NCI-H2196 treated with DMSO at 0.1 percent for 48 hours (cell line): Measurements from ENCODE around the gene TNFRSF12A.
A peak's percentile ranks its signal among the peaks of the same experiment; 100 is the strongest.

Source experiments
- DNase-seq: peaks from one replicate; lab custom pipeline; 2025; ENCODE audit not compliant: unreplicated experiment; lab: John Stamatoyannopoulos, UW

The TNFRSF12A gene, protein sequence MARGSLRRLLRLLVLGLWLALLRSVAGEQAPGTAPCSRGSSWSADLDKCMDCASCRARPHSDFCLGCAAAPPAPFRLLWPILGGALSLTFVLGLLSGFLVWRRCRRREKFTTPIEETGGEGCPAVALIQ

DNA sequence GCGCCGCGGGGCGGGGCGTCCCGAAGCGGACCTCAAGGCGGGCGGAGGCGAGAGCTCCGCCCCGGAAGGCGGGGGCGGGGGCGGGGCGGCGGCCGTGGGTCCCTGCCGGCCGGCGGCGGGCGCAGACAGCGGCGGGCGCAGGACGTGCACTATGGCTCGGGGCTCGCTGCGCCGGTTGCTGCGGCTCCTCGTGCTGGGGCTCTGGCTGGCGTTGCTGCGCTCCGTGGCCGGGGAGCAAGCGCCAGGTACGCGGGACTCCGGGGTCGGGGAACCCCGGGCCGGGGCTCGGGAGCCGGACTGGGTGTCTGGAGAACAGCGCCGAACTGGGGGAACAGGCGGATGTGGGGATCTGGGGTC lies at the start of gene TNFRSF12A:
TNFRSF12A (plus strand) TSS at position 122 of the 357 bp plus-strand sequence; CDS start at position 152, 30 bp downstream.
- DNase-seq: peak; percentile 47

DNA sequence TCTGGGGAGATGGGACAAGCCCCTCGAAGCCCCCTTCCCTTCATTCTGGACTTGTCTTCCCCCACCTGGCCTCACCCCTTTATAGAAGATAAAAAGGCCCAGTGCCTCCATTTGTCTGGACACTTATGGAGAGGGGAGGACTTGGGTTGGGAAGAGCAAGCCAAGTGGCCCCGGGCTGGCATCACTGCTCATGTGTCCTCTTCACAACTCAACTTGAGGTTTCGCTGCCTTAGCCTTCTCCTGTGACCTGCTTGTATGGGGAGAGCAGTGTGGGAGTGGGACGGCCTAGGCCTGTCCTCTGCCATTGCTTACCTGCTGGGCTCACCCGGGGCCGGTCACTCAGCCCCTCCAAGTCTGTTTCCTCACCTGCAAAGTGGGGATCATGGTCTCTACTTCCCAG lies 49.6 kb upstream of the TNFRSF12A start:
- no peak for DNase-seq

DNA sequence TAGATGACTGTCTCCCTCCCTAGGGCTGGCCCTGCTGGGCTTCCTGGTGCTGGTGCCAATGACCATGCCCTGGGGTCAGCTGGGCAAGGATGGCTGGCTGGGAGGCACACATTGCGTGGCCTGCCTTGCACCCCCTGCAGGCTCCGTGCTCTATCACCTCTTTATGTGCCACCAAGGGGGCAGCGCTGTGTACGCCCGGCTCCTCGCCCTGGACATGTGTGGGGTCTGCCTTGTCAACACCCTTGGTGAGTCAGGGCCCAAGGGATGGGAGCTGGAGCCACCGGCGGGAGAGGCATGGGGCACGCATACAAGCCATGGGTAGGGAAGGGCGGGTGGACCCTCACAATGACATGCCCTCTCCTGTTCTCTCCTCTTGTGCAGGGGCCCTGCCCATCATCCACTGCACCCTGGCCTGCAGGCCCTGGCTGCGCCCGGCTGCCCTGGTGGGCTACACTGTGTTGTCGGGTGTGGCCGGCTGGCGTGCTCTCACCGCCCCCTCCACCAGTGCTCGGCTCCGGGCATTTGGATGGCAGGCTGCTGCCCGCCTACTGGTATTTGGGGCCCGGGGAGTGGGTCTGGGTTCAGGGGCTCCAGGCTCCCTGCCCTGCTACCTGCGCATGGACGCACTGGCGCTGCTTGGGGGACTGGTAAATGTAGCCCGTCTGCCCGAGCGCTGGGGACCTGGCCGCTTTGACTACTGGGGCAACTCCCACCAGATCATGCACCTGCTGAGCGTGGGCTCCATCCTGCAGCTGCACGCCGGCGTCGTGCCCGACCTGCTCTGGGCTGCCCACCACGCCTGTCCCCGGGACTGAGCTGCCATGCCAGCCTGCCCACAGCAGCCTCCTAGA lies 48.8 kb upstream of the TNFRSF12A start:
- DNase-seq: no peak

DNA sequence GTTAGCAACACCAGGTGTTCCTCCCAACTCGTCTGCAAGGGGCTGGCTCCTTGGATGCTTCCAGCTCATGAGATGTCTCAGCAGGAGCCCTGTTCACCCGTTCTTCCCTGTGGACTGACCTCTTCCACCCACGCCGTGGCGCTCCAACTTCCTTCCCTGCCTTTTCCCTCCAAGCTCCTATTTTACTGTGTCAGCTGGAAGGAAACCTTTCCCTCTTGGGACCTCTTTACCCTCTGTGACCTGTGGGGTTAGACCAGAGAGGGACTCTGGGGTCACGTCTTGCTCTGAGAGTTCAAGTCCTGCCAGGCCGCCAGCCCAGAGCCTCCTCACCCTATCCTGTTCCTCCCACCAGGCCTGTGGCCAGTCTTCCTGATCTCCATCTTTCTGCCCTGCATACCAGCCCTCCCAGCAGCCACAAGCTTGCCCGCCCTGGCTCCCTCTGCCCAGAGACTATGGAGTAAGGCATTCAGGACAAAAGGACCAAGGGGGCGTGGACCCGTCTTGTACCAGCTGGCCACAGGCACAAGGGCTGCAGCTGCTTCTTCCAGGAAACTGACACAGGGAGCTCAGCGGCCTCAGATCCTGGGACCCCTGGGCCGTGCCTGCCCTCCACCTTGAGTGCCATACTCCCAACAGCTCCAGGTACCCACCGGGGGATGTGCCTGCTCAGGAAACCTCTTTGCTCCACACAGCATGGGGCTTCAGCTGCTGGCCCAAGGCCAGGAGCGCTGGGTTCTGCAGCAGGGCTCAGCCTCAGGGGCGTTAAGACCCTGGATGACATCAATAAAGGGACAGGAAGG lies 48.0 kb upstream of the TNFRSF12A start:
- DNase-seq: no peak

DNA sequence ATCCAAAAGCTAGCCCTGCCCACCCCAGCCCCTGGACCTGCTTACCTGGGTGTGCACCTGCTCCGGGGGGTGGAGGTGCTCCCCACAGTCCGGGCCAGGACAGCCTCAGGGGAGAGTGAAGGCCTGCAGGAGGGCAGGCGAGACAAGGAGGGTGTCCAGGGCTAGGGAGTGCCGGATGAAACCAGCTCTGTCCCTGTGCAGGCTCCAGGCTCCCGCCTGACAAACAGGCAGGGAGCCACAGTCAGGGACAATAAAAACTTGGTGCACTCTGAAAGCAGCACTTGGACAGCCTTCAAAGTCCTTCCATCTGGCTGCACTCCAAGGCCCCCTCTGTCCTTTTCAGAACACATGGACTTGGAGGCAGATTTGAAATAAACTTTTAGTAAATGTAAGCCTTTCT lies 47.1 kb upstream of the TNFRSF12A start:
- DNase-seq: no peak

DNA sequence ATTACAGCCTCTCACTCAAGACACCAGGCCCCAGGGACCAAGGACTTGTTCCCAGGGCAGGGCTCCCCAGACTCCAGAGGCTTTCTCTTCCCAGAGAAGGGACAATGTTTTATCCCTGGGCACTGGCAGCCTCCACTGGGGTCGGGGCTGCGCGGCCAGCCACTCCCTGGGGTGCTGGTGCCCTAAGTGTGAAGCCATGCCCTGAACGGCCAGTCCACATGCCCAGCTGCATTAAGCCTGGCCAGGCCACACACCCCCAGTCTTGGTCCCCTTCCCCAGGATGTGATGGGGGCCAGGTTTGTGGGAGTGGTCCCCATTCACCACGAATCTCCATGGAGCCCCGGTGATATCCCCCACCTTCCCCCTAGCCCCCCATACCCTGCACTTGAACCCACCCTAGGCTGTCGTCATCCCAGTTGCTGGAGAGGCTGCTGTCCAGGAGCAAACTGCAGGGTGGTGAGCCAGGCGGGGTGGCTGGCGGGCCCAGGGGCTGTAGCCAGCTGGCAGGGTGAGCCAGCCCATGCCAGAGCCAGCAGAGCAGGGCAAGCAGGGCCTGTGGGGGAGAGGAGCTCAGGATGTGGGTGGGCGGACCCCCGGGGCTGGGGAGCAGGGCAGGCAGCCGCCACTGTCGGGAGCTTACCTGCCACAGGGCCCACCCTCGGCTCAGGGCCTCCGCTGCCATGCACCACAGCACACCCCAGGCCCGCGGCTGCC lies 46.4 kb upstream of the TNFRSF12A start:
- DNase-seq: no peak

DNA sequence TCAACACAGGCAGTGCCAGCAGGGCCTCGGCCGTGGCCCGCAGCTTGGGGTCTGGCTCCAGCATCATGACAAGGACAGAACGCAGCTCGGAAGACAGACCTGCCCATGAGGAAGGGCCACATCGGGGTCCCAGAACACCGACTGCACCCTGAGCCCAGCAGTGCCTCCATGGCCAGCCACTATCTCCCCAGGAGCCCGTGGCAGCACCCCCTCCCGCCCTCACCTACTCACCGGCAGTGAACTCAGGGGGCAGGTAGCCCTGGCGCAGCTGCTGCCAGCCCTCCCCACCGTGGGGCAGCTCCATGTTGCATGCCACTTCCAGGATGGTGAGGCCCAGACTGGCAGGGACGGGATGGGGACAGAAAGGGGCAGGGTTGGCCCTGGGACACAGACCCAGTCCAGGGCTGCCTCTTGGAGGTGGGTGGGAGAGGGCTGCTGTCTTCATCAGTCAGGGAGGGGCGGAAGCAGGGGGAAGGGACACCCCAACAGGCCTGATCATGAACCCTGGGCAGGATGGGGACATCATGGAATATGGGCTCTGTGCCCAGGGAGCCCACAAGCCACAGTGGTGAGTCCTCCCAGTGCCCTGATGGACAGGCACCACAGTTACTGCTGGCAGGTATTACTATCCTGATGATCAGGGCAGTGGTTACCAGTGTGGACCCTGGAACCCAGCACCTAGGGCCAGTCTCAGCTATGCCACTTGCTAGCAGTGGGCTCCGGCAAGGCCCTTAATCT lies 45.7 kb upstream of the TNFRSF12A start:
- no peak for DNase-seq

DNA sequence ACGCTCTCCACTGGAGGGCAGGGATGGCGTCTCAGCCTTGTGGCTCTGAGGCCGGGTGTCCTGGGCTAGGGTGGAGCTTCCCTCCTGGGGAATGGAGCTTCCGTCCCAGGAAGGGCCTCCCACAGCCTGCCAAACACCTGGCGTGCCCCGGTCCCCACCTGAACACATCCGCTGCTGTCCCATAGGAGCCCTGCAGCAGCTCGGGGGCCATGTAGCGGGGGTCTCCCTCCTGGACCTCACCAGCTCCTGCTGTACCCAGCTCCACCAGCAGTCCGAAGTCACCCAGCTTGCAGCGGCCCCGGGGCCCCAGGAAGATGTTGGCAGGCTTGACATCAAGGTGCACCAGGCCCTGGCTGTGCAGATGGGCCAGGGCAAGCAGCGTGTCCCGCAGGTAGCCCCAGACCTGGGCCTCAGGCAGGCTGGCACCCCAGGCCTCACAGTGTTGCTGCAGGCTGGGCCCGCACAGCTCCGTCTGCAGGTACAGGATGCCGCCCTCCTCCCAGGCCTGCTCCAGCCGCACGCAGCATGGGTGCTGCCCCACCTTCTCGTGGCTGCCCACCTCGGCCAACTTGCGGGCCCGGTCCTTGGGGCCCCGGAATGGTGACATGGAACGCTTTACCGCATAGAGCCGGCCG lies 44.9 kb upstream of the TNFRSF12A start:
- DNase-seq: no peak

DNA sequence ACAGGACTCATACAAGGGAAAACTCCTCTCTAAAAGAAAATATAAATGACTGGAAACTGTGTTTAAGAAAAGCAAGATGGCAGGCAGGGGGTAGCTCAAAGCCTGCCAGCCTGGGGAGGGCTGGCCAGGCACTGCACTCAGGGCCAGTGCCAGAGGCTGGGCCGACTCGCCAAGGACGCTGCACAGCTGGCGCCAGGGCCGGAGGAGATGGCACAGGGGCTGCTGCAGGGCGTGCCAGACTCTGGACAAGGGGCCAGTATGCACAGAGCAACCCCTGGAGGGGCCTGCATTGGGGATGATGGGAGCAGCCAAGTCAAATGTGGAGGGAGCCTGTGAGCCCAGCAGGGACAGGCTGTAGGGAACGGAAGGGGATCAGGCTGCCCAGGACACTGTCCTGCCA lies 44.0 kb upstream of the TNFRSF12A start:
- no peak for DNase-seq

DNA sequence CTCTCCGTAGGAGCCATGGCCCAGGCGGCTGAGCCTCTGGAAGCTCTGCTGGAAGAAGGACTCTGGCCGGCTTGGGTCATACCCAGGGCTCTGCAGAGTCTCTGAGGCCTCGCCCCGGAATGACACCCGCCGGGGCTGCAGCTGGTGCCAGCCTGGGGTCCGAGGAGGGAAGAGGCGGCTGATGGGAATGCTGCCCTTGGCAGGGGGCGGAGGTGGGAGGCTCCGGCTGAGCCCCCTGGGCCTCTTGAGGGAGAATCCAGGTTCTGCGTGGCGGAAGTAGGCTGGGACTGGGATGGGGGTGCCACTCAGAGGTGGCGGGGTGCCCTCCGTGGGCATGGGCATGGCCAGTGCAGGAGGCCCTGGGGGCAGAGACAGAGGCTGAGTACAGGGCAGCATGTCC lies 43.5 kb upstream of the TNFRSF12A start:
- no peak for DNase-seq

DNA sequence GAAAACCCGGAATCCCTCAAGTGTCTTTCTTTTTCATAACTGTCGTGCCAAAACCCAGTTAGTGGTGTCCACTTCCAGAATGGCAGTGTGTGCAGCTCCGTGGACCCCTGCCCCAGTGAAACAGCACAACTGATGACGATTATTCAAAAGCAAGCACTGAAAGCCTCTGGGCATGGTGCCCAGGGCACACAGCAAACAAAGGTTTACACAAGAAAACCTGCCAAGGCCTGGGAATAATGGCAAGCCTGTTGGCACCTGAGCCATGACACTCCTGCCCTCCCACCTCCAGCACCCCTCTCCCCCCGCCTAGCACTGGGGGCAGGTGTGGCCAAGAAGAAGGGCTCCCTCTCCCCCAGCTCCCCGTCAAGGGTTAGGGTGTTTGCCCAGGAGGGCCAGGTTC lies 42.7 kb upstream of the TNFRSF12A start:
- peak; percentile 69 for DNase-seq

DNA sequence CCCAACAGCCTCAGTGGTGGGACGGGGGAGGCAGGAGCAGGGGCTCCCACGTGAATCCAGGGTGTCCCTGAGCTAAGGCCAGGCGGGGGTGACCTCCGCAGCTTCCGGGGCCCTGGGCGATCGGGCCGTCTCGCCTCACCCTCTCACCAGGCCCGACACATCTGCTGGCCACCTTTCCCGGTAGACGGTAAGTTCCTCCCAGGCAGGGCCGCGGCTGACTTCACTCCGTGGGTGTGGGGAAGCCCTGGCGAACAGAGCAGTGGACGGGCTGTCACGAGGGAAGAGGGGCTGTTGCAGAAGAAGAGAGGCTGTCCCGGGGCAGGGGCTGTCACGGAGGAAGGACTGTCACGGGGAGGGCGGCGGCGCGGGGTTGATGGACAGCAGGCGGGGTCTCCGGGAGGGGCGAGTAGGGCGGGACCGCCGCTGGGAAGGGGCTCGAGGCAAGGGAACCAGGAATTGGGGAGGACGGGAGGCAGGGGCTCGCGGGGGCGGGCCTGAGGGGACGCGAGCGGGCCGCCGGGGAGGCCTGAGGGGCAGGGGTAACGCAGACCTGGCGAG lies 40.4 kb upstream of the TNFRSF12A start:
- no peak for DNase-seq

DNA sequence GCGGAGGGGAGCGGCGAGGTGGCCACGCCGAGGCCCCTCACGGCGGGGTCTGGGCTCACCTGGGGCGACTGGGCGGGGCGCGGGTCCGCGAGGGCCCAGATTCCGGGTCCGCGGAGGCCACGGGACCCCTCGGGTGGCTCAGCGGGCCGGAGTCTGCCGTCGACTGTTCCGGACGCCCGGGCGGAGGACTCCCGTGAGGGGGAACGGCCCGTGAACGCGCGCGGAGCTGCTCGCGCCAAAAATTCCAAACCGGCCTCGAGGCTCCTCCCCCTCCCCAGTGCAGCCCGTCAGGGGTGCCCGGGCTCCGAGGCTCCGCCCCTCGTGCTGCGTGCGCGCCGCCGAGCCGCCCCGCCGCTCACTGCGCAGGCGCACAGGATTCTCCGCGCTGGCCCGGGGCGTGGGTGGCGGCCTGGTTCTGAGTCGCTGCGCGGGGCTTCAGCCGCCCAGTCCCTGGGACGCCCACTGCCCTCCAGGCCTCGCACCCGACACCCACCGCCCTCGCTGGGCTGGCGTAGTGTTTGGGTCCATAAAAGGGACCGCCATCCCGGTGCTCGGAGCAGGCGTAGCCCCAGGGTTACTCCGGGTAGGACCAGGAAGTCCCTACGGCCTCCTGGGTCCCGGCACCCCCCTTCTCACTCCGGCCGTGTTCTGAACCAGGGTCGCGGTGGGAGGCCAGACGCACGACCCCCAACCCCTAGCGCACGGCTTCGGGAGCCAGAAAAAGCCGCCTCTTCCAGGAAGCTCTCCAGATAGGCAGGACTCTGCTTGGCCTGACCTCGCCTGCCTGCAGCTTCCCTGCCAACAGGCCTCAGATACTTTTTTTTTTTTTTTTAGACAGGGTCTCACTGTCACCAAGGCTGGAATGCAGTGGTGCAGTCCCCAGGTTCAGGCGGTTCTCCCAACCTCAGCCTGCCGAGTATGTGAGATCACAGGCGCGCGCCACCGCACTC lies 39.7 kb upstream of the TNFRSF12A start, which contains the start of gene PKMYT1:
PKMYT1 (minus strand) TSS at position 220 of the 950 bp plus-strand sequence. CDS start 789 bp downstream, outside the sequence.
- peak; percentile 87 for DNase-seq

DNA sequence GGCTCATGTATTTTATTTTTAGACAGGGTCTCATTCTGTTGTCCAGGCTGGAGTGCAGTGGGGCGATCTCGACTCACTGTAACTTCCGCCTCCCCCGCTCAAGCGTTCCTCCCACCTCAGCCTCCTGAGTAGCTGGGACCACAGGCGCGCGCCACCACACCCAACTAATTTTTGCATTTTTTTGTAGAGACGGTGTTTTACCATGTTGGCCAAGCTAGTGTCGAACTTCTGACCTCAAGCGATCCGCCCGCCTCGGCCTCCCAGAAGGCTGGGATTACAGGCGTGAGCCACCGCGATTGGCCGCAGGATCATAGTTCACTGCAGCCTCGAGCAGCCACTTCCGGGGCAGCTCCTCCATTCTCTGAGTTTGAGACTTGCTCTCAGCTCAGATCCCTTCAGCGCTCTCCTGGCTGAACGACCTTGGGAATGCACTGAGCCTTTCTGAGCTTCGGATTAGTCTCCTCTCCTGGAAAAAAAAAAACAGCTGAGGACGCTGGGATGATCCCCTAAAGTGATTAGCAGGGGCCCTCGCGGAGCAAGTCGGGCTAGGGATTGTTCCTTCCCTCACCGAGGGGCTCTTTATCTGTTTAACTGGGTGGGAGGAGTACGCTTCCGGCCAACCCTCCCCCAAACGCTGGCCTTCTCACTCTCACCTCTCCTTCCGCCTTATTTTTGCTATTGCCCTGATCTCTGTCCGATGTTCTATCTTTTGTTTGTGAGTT lies 38.8 kb upstream of the TNFRSF12A start:
- no peak for DNase-seq

DNA sequence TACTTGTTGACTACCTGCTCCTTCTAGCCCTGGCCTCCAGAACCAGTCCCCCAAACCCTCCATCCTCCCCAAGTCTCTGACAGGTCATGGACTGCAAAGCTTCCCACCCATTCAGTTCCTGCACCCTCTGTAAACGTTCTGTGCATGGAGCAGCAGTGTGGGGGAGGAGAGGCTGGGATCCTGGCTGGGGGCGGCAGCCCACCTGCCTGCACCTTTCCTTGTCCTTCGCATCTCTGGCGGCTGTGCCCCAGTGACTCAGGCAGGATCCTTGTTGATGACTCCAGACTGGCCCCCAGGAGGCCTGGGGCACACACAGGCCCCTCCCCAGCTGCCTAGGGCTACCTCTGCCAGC lies 38.3 kb upstream of the TNFRSF12A start:
- DNase-seq: no peak

DNA sequence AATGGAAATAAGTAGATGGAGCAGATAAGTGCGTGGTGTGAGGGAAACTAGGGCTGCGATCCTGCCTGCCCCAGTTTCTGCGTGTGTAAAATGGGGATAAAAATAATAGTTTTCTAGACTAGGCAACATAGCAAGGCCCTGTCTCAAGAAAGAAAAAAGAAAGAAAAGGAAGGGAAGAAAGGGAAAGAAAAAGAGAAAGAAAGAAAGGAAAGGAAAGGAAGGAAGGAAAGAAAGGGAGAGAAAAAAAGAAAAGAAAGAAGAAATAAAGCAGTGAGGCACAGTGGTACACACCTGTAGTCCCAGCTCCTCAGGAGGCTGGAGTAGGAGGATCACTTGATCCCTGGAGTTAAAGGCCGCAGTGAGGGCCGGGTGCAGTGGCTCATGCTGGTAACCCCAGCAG lies 37.8 kb upstream of the TNFRSF12A start:
- DNase-seq: no peak

DNA sequence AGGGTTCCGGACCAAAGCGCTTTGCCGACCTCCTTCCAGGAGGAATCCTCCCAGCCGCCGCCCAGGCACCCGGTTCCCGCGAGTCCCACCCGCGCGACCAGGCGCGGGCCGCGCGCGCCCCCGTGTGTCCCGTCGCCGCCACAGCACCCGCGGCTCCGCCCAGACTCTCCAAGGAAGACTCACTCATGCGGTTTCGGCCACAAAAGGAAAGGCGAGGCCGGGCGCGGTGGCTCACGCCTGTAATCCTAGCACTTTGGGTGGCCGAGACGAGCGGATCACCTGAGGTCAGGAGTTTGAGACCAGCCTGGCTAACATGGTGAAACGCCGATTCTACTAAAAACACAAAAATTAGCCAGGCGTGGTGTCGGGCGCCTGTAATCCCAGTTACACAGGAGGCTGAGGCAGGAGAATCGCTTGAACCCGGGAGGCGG lies 36.4 kb upstream of the TNFRSF12A start:
- peak; percentile 37 for DNase-seq

DNA sequence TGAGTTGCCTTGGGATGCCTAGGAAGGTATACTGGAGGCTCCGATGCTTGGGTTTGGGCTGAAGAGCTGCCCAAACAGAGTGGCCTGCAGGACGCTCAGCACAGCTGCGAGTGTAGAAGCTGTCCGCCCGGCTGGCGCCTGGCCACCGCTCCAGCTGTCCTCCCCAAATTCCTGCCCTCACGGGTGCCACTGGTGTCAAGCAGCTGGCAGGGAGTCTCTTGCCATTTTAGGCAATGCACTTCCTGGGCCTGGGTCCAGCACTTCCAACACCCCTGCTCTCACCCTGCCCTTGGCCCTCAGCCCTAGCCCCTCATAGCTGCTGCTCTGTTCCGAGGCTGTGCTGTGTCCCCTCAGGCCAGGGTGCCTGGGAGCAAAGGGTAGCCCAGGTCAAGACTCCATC lies 34.7 kb upstream of the TNFRSF12A start:
- no peak for DNase-seq
